Activated CD8-positive, alpha-beta memory T cell treated with anti-CD3 and anti-CD28 coated beads, Interleukin-2, amount 50 U/mL, for 1 hour (primary cell): Measurements from ENCODE around the gene GTF2H1.
"Not testable (repeated sequence)": the region's sequence is repeated elsewhere in the genome, so short reads cannot be mapped to it uniquely, and the experiment has no call there.

Experiments used
- DNase-seq: peaks from one replicate; pipeline ENCODE4 v3.0.0-alpha.2; 2020; ENCODE audit errors: extremely low read depth

Gene GTF2H1

GRCh38 chr11:18375941-18376340 lies 53.6 kb downstream of the GTF2H1 start:
- no peak for DNase-seq

- no peak for DNase-seq
Measured at GRCh38 chr11:18379201-18379600, 56.8 kb downstream of the GTF2H1 start.

- no peak for DNase-seq
Measured at GRCh38 chr11:18383388-18384156, 61.2 kb downstream of the GTF2H1 start.

GRCh38 chr11:18384157-18384641 lies 61.8 kb downstream of the GTF2H1 start:
- DNase-seq: no peak

DNA sequence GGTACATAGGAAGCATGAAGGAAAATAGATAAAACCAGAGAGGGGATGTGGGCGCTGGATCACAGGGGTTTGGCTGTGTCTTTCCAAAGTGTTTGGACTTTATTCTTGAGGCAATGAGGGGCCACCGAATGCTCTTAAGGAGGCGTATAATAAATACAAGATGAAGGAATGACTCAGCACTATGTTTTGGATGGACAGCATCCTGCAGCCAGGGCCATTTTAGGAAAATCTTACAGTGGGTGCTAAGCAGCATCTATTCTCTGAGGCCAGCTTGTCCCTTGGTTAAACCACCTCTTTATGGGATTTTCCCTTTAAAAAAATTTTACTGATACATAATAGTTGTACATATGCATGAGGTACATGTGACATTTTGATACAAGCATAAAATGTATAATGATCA lies 67.7 kb downstream of the GTF2H1 start:
- no peak for DNase-seq

DNA sequence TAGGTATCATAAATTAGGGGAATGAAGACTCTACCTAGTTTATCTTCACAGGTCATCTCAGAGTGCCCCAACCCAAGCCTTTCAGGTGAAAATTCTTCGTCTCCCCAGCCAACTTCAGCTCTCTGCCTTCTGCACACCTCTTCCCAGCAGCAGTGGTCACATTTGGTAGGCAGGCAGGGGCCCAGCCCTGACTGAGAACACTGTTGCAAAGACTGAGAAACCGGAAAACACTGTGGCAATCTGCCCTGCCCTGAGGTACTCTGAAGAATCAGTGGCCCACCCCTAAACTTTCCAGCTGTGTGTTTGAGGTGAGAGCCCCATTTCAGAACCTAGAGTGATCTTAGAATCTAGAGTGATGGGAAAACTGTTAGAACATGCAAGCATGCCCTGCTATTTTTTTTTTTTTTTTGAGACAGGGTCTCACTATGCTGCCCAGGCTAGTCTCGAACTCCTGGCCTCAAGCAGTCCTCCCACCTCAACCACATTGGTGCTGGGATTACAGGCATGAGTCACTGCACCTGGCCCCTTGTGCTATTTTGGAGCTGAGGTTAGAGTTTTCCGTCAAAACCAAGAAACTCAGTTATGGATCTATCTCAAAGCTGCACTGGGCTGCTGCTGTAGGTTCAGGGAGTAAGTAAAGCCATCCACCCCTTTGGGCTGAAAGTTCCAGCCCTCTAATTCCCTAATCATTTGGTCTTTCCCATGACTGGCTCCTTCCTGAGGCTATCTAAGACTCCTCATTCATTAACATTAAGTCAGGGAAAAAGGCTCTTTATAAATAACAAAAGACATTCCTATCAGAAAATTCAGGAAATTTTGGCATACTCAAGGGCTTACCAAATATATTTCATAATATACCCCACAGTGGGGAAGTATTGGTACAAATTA lies 70.3 kb downstream of the GTF2H1 start:
- DNase-seq: no peak

DNA sequence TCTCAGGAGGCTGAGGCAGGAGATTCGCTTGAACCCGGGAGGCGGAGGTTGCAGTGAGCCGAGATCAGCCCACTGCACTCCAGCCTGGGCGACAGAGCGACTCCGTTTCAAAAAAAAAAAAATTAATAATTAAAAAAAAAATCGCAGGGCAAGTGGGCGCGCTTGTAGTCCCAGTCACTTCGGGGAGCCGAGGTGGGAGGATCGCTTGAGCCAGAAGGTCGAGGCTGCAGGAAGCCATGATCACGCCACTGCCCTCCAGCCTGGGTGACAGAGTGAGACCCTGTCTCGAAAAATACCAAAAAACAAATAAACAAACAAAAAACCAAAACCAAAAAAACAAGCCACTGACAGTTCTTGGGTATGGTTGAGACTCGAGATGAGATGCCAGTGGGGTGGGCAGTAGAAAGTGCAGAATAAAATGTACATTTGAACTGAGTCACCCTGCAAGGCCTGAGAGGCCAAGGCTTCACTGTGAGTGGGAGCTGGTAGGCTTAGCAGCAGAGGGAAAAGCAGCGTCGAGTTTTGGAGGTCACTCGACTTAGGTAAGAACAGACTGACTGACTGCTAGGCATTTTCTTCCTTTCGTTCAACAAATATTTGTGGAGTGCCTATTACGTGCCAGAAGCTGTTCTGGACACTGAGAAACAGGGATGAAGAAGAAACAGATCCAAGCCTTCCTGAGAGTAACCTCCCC lies 71.4 kb downstream of the GTF2H1 start:
- no peak for DNase-seq

DNA sequence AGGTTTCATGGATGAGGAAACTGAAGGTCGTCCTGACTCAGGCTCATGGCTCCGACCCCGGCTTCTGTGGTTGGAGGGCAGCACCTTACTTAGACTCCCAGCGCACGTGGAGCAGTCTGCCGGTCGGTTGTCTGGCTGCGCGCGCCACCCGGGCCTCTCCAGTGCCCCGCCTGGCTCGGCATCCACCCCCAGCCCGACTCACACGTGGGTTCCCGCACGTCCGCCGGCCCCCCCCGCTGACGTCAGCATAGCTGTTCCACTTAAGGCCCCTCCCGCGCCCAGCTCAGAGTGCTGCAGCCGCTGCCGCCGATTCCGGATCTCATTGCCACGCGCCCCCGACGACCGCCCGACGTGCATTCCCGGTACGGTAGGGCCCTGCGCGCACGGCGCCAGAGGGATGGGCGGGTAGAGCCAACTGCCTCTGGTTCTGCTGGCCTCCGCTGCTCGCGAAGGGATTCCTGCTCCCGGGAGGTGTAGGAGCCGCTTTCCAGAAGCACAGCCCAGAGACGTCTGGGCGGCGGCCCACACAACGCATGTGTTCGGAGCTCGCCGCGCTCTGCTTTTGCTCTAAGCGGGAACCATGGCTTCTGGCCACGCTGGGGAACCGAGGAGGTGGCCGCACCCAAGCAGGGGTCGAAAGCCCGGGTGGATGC lies 72.0 kb downstream of the GTF2H1 start, which contains the start of gene LDHA:
LDHA (plus strand) TSS at position 289 of the 653 bp plus-strand sequence. CDS start 2,280 bp downstream, outside the sequence.
- DNase-seq: peak; percentile 96

DNA sequence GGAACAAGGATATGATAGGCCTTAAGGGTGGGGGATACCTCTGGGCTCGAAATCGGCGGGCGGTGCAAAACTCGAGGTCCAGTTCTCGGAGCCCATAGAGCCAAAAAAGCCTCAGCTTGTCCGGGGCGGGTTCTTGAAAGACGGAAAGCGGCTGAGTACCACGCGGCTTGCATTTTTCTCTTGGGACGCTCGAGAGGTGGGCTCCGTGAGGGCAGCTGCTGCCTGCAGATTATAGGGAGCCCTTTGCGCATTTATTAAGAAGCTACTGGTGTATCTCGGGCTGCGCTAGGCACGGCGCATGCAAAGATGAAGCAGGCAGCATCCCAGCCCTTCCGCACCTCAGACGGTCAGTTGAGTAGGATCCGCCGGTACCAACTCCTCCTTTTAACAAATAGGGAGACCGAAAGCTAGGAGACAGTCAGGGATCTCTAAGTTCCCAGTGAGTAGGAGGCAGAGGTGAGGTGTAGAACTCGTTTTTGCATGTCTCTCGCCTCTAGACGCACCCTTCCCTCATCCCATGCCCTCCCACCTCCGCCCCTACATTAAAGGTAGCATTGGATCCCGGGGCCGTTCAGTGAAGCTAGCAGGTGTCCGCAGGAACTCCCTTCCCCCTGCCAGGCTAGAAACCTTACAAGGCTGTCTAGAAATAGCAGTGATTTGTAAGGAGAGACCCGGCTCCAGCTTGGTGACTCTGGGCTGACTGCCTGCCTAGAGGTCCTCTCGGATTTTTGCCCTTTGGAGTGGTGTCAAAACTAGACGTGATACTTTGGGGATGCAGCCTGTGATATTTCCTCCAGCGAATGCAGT lies 72.8 kb downstream of the GTF2H1 start:
- DNase-seq: no peak

DNA sequence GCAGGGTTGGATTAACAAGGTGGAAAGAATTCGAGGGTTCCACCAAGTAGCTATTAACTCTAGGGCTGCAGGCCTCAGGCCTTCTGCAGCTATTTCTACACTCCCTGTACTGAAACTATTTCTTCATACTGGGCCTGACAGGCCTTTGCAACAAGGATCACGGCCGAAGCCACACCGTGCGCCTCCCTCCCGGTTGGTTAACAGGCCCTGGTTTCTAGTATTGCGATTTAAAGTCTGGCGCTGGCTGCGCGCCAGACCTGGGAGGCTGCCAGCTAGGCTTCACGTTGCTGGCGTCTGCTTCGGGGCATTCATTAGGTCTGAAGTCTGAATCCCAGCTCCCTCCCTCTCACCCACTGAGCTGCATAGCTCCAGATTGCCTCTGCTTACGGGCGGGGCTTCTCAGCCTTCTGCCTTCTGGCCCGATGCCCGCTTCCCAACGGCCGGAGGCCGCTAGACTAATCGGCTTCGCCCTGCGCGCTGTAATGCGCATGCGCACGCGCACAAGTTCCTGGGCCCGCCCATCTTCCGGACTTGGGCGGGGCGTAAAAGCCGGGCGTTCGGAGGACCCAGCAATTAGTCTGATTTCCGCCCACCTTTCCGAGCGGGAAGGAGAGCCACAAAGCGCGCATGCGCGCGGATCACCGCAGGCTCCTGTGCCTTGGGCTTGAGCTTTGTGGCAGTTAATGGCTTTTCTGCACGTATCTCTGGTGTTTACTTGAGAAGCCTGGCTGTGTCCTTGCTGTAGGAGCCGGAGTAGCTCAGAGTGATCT lies 73.6 kb downstream of the GTF2H1 start:
- DNase-seq: peak; percentile 81

DNA sequence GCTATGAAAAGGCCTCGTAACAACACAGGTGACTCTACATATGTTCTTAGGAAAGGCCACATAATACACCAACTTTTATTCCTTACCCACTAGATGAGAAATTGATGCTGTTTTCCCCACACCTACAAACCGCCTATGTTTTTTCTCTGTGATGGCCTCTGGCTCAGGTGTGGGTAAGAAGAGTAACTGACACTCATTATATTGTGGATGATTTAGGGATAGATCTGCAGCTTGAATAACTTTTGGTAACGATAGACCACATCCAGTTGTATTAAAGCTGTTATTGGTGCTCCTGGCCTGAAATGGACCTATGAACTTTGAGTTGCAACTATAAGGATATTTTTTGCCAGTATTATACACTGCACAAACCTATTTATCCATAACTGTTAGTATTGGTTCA lies 75.6 kb downstream of the GTF2H1 start:
- no peak for DNase-seq

DNA sequence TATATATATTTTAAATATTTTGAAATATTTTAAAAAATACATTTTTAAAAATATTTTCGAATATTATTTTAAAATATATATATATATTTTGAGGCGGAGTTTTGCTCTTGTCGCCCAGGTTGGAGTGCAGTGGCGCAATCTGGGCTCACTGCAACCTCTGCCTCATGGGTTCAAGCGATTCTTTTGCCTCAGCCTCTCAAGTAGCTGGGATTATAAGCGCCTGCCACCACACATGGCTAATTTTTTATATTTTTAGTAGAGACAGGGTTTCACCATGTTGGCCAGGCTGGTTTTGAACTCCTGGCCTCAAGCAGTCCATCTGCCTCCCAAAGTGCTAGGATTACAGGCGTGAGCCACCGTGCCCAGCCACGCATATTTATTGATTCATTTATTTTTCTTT lies 78.7 kb downstream of the GTF2H1 start:
- DNase-seq: not testable (repeated sequence)

DNA sequence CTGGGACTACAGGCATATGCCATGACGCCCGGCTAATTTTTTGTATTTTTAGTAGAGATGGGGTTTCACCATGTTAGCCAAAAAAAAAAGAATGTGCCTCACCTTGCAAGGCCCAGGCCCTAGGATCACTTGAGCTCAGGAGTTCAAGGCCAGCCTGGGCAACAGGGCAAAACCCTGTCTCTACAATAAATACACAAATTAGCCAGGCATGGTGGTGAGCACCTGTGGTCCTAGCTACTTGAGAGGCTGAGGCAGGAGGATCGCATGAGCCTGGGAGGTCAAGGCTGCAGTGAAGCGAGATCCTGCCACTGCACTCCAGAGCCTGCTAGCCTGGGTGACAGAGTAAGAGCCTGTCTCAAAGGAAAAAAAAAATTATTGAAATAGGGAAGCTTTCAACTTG lies 81.7 kb downstream of the GTF2H1 start:
- no peak for DNase-seq

DNA sequence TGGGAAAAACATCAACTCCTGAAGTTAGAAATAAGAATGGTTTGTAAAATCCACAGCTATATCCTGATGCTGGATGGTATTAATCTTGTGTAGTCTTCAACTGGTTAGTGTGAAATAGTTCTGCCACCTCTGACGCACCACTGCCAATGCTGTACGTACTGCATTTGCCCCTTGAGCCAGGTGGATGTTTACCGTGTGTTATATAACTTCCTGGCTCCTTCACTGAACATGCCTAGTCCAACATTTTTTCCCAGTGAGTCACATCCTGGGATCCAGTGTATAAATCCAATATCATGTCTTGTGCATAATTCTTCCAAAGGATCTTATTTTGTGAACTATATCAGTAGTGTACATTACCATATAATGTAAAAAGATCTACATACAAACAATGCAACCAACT lies 85.0 kb downstream of the GTF2H1 start:
- not testable (repeated sequence) for DNase-seq

GRCh38 chr11:18408558-18409291 lies 86.4 kb downstream of the GTF2H1 start:
- DNase-seq: no peak

DNA sequence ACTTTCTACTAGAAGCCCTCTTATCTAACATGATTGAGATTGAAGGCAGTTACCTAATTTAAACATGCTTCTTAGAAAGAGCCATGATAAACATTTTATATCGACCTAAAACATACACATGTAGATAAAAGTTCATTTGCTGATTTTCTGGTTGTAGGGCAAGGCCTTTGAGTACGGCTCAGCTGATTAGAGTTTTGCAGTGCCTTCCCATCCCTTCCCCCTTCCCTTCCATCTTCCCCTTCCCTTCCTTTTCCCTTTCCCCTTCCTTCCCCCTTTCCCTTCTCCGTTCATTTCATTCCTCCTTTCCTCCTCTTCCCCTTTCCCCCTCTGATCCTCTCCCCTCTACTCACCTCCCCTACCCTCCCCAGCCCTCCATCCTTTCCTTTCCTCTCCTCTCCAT lies 94.1 kb downstream of the GTF2H1 start:
- no peak for DNase-seq
